ENCODE results near the gene VIPR2. TPM values are rescaled to one million over a fixed set of nuclear protein-coding genes. Genes with fewer than 3 reads are reported as not detected.

VIPR2 gene
- total RNA-seq, 2 donors from 2014 or later = 10.9 to 18.2 TPM

GRCh38 chr7:159093351-159093971, 51.2 kb downstream of the VIPR2 start:
- H3K36me3 ChIP-seq (replicated peaks in 1 of 2; ENCODE audit: insufficient read depth in 1 of 2, low read depth in 2 of 2) = no peaks in the 10 kb centered on the region
- H3K4me1 ChIP-seq = peaks cover under 1% of the 10 kb centered on the region
- WGBS, 2 donors = 86 to 89% methylated on average over 17 to 21 of the region's 31 CpGs
- no peaks in the 10 kb centered on the region for H3K9me3 ChIP-seq
- ATAC-seq (no peak), DNase-seq (peak in 1 of 4 donors; percentile 9)
- TF ChIP-seq CTCF (IDR thresholded peaks at IDR 0.05) = no peak
- no peak for TF ChIP-seq POLR2A (IDR thresholded peaks at IDR 0.05)
- intact Hi-C loops (cut with DNase I) = no loop called here
- no peak overlapping the region for H3K4me3 ChIP-seq
- H3K27ac ChIP-seq = no peak overlapping the region
- H3K27me3 ChIP-seq = no peaks in the 10 kb centered on the region

DNA sequence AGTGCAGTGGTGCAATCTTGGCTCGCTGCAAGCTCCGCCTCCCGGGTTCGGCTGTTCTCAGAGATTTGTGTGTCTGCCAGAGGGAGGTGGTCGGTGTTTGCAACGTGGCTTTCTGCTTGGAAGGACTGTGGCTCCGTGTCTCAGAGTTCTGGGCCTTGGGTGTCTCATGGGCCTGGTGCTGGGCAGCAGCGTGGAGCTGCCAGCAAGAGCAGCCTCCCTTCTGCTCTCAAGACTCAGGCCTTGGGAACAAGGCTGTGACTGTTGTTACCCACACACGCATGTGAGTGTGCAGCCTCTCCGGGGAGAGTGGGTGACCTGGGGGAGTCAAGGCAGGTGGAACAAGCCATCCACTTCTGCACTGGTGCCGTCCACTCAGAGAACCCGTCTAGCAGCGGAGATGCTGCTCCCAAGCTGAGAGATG, 52.0 kb downstream of the VIPR2 start:
- ATAC-seq = no peak
- intact Hi-C loops (cut with DNase I) = no loop called here
- 72 to 91% methylated on average over 8 to 13 of the region's 13 CpGs for WGBS, 2 donors
- peak in 1 of 4 donors; percentile 8 for DNase-seq
- no peaks in the 10 kb centered on the region for H3K9me3 ChIP-seq
- peaks cover 7% of the 10 kb centered on the region for H3K4me1 ChIP-seq
- H3K36me3 ChIP-seq (replicated peaks in 1 of 2; ENCODE audit: insufficient read depth in 1 of 2, low read depth in 2 of 2) = no peaks in the 10 kb centered on the region
- H3K4me3 ChIP-seq = no peak overlapping the region
- H3K27ac ChIP-seq = no peak overlapping the region
- no peaks in the 10 kb centered on the region for H3K27me3 ChIP-seq
- TF ChIP-seq CTCF (IDR thresholded peaks at IDR 0.05) = no peak
- TF ChIP-seq POLR2A (IDR thresholded peaks at IDR 0.05) = no peak

GRCh38 chr7:159091480-159092475, 52.9 kb downstream of the VIPR2 start:
- Histone ChIP-seq H3K4me1 (peaks cover 7% of the 10 kb centered on the region), H3K36me3 (replicated peaks in 1 of 2; ENCODE audit: insufficient read depth in 1 of 2, low read depth in 2 of 2) (no peaks in the 10 kb centered on the region), H3K27ac (no peak overlapping the region), H3K4me3 (no peak overlapping the region), H3K9me3 (no peaks in the 10 kb centered on the region), H3K27me3 (no peaks in the 10 kb centered on the region)
- intact Hi-C loops (cut with DNase I) = no loop called here
- WGBS, 2 donors = 87 to 88% methylated on average over 26 to 31 of the region's 31 CpGs
- ATAC-seq (no peak), DNase-seq (peak in 1 of 4 donors; percentile 6)
- TF ChIP-seq POLR2A (IDR thresholded peaks at IDR 0.05) (no peak), CTCF (IDR thresholded peaks at IDR 0.05) (no peak)

GRCh38 chr7:159091041-159091440, 53.6 kb downstream of the VIPR2 start:
- no peak overlapping the region for H3K27ac ChIP-seq
- intact Hi-C loops (cut with DNase I) = no loop called here
- no peaks in the 10 kb centered on the region for H3K36me3 ChIP-seq (replicated peaks in 1 of 2; ENCODE audit: insufficient read depth in 1 of 2, low read depth in 2 of 2)
- 82 to 100% methylated on average over 1 to 13 of the region's 13 CpGs for WGBS, 2 donors
- DNase-seq (peak in 1 of 4 donors; percentile 2), ATAC-seq (no peak)
- no peaks in the 10 kb centered on the region for H3K9me3 ChIP-seq
- TF ChIP-seq POLR2A (IDR thresholded peaks at IDR 0.05) (no peak), CTCF (IDR thresholded peaks at IDR 0.05) (no peak)
- H3K4me3 ChIP-seq = no peak overlapping the region
- no peaks in the 10 kb centered on the region for H3K27me3 ChIP-seq
- peaks cover 7% of the 10 kb centered on the region for H3K4me1 ChIP-seq
